Astrocyte (in vitro differentiated cells and primary cell): ENCODE data around the gene PMS1. TPM values are rescaled to one million over a fixed set of nuclear protein-coding genes. Genes with fewer than 3 reads are reported as not detected.

ENCODE experiments used
- DNase-seq: peaks from one replicate; pipeline ENCODE4 v3.0.0-alpha.2; 2010; ENCODE audit warnings: low read depth
- FAIRE-seq: peaks from 2 replicates; lab custom pipeline; 2011; peaks lifted over from hg19 to GRCh38; lab: Jason Lieb, UNC
- H2AFZ ChIP-seq: 2 replicates; pipeline ENCODE4 v1.6.0; 2012; ENCODE audit warnings: low read depth, low read length, inconsistent platforms
- H3K27ac ChIP-seq: 2 replicates; pipeline ENCODE4 v1.5.1; 2011; ENCODE audit warnings: low read depth, low read length, inconsistent platforms
- H3K27me3 ChIP-seq: 2 replicates; pipeline ENCODE4 v1.6.0; 2011; ENCODE audit warnings: low read length, inconsistent platforms; ENCODE audit not compliant: insufficient read depth
- H3K36me3 ChIP-seq: 2 replicates; pipeline ENCODE4 v1.5.1; 2011; ENCODE audit warnings: low read length, inconsistent platforms; ENCODE audit not compliant: insufficient read depth
- H3K4me1 ChIP-seq: 2 replicates; pipeline ENCODE4 v1.5.1; 2011; ENCODE audit warnings: low read length, inconsistent platforms; ENCODE audit not compliant: insufficient read depth
- H3K4me2 ChIP-seq: 2 replicates; pipeline ENCODE4 v1.6.0; 2012; ENCODE audit warnings: low read length, inconsistent platforms
- H3K4me3 ChIP-seq: 2 replicates; pipeline ENCODE4 v1.5.1; 2011; ENCODE audit warnings: low read depth, mild to moderate bottlenecking, low read length, inconsistent platforms; ENCODE audit not compliant: insufficient read depth
- H3K79me2 ChIP-seq: 2 replicates; pipeline ENCODE4 v1.6.0; 2012; ENCODE audit warnings: mild to moderate bottlenecking, low read length, inconsistent platforms; ENCODE audit not compliant: insufficient read depth
- H3K9ac ChIP-seq: 2 replicates; pipeline ENCODE4 v1.6.0; 2012; ENCODE audit warnings: mild to moderate bottlenecking, low read length, inconsistent platforms
- H3K9me3 ChIP-seq: 2 replicates; pipeline ENCODE4 v1.5.1; 2012; ENCODE audit warnings: low read depth, mild to moderate bottlenecking, low read length, inconsistent platforms; ENCODE audit not compliant: insufficient read depth
- H4K20me1 ChIP-seq: 2 replicates; pipeline ENCODE4 v1.6.0; 2012; ENCODE audit warnings: low read length, inconsistent platforms; ENCODE audit not compliant: insufficient read depth
- H3K27ac Mint-ChIP-seq: one replicate; pipeline ENCODE4 v1.8.0; 2021; ENCODE audit warnings: mild to moderate bottlenecking, mixed read lengths; ENCODE audit not compliant: unreplicated experiment
- H3K27me3 Mint-ChIP-seq: one replicate; pipeline ENCODE4 v1.8.0; 2021; ENCODE audit warnings: low read depth, mixed read lengths; ENCODE audit not compliant: unreplicated experiment
- H3K36me3 Mint-ChIP-seq: one replicate; pipeline ENCODE4 v1.8.0; 2021; ENCODE audit warnings: low read depth, mixed read lengths; ENCODE audit not compliant: unreplicated experiment
- H3K4me1 Mint-ChIP-seq: one replicate; pipeline ENCODE4 v1.8.0; 2021; ENCODE audit warnings: low read depth, mixed read lengths; ENCODE audit not compliant: unreplicated experiment
- H3K4me3 Mint-ChIP-seq: one replicate; pipeline ENCODE4 v1.8.0; 2021; ENCODE audit warnings: mild to moderate bottlenecking, moderate library complexity, mixed read lengths; ENCODE audit not compliant: unreplicated experiment
- H3K9me3 Mint-ChIP-seq: one replicate; pipeline ENCODE4 v1.8.0; 2021; ENCODE audit warnings: mild to moderate bottlenecking, mixed read lengths; ENCODE audit not compliant: unreplicated experiment
- CTCF ChIP-seq: IDR thresholded peaks from 2 replicates; pipeline ENCODE4 v1.5.1; 2011; ENCODE audit warnings: low read depth, mild to moderate bottlenecking, inconsistent platforms, low read length, moderate library complexity; ENCODE audit not compliant: insufficient read depth
- EZH2 ChIP-seq: IDR thresholded peaks from 2 replicates; pipeline ENCODE4 v1.6.1; 2012; ENCODE audit warnings: mild to moderate bottlenecking, low read length, inconsistent platforms; ENCODE audit not compliant: insufficient read depth
- total RNA-seq: library from RNA; stranded (reverse); gene quantifications from 2 replicates; pipeline ENCODE4 v1.2.1, GENCODE V29; 2021

The PMS1 gene
- total RNA-seq, 1 donor from 2014 or later = 27.5 TPM

GRCh38 chr2:189870381-189871085 lies 86.3 kb downstream of the PMS1 start:
- H3K36me3 ChIP-seq = peaks cover 2% of the 10 kb centered on the region
- no peak for FAIRE-seq

GRCh38 chr2:189873696-189874095 lies 89.4 kb downstream of the PMS1 start:
- H3K79me2 ChIP-seq = no peaks in the 10 kb centered on the region
- no peak for FAIRE-seq

More at GRCh38 chr2:189870381-189871085, 86.3 kb downstream of the PMS1 start:
- Mint-ChIP-seq H3K27me3 (no peaks in the 10 kb centered on the region), H3K27ac (no peak overlapping the region), H3K4me3 (no peak overlapping the region), H3K4me1 (peaks cover 11% of the 10 kb centered on the region), H3K36me3 (no peaks in the 10 kb centered on the region), H3K9me3 (no peaks in the 10 kb centered on the region)
- Histone ChIP-seq H4K20me1 (no peaks in the 10 kb centered on the region), H3K9ac (no peak overlapping the region), H3K9me3 (no peaks in the 10 kb centered on the region), H3K4me1 (no peaks in the 10 kb centered on the region), H2AFZ (no peak overlapping the region), H3K27me3 (no peaks in the 10 kb centered on the region), H3K79me2 (no peaks in the 10 kb centered on the region), H3K27ac (no peak overlapping the region), H3K4me2 (no peak overlapping the region), H3K4me3 (no peak overlapping the region)
- TF ChIP-seq EZH2 (no peak), CTCF (no peak)
- DNase-seq = no peak

More at GRCh38 chr2:189873696-189874095, 89.4 kb downstream of the PMS1 start:
- no peak overlapping the region for H3K27ac ChIP-seq
- Mint-ChIP-seq H3K4me1 (peaks cover 11% of the 10 kb centered on the region), H3K9me3 (no peaks in the 10 kb centered on the region), H3K4me3 (no peak overlapping the region), H3K27ac (peak overlapping the region; percentile 79), H3K27me3 (no peaks in the 10 kb centered on the region), H3K36me3 (peaks cover 3% of the 10 kb centered on the region)
- DNase-seq = no peak
- no peak overlapping the region for H3K4me3 ChIP-seq
- no peak overlapping the region for H3K4me2 ChIP-seq
- H3K9ac ChIP-seq = no peak overlapping the region
- no peak for TF ChIP-seq EZH2
- TF ChIP-seq CTCF = no peak
- H4K20me1 ChIP-seq = no peaks in the 10 kb centered on the region
- no peaks in the 10 kb centered on the region for H3K27me3 ChIP-seq
- H3K4me1 ChIP-seq = no peaks in the 10 kb centered on the region
- H2AFZ ChIP-seq = no peak overlapping the region
- no peaks in the 10 kb centered on the region for H3K9me3 ChIP-seq
- H3K36me3 ChIP-seq = peaks cover 2% of the 10 kb centered on the region
